GM23338 (cell line): ENCODE results near the gene HNRNPAB. TPM values are rescaled to one million over a fixed set of nuclear protein-coding genes. Genes with fewer than 3 reads are reported as not detected.

Experiments used
- ATAC-seq: fragments of 200-7000 bp; cut with Tn5 transposase; 3 replicates; pipeline ENCODE4 v1.9.1; 2020
- DNase-seq: peaks from one replicate; pipeline ENCODE4 v3.0.0-alpha.2; 2015; ENCODE audit warnings: low spot score
- H2AFZ ChIP-seq: fragments of 200-600 bp; sonication (generic); 2 replicates; pipeline ENCODE4 v1.8.0; 2016; ENCODE audit warnings: antibody characterized with exemption, mild to moderate bottlenecking, moderate library complexity
- H3F3A ChIP-seq: fragments of 200-600 bp; sonication (generic); replicated peaks from 2 replicates; pipeline ENCODE4 v1.8.0; 2017; ENCODE audit warnings: antibody characterized with exemption, mixed run types, low read depth
- H3K27ac ChIP-seq: fragments of 200-600 bp; sonication (generic); 2 replicates; pipeline ENCODE4 v1.6.1; 2016; ENCODE audit warnings: low read depth
- H3K27me3 ChIP-seq: fragments of 200-600 bp; sonication (generic); 2 replicates; pipeline ENCODE4 v1.8.0; 2016; ENCODE audit warnings: mild to moderate bottlenecking, mixed run types, moderate library complexity; ENCODE audit not compliant: insufficient read depth
- H3K36me3 ChIP-seq: fragments of 200-600 bp; sonication (generic); 2 replicates; pipeline ENCODE4 v1.8.0; 2016; ENCODE audit warnings: mild to moderate bottlenecking; ENCODE audit not compliant: insufficient read depth
- H3K4me1 ChIP-seq: fragments of 200-600 bp; sonication (generic); 2 replicates; pipeline ENCODE4 v1.8.0; 2016; ENCODE audit warnings: mild to moderate bottlenecking, moderate library complexity; ENCODE audit not compliant: insufficient read depth
- H3K4me2 ChIP-seq: fragments of 200-600 bp; sonication (generic); 2 replicates; pipeline ENCODE4 v1.7.1; 2017; ENCODE audit warnings: mixed run types
- H3K4me3 ChIP-seq: fragments of 200-600 bp; sonication (generic); 2 replicates; pipeline ENCODE4 v1.6.1; 2016; ENCODE audit warnings: mixed run types
- H3K79me2 ChIP-seq: fragments of 200-600 bp; sonication (generic); replicated peaks from 2 replicates; pipeline ENCODE4 v1.8.0; 2017; ENCODE audit warnings: mild to moderate bottlenecking; ENCODE audit not compliant: insufficient read depth
- H3K9me2 ChIP-seq: fragments of 200-600 bp; sonication (generic); 2 replicates; pipeline ENCODE4 v1.8.0; 2017; ENCODE audit not compliant: insufficient read depth
- H4K20me1 ChIP-seq: fragments of 200-600 bp; sonication (generic); replicated peaks from 2 replicates; pipeline ENCODE4 v1.8.0; 2017; ENCODE audit warnings: mild to moderate bottlenecking; ENCODE audit not compliant: insufficient read depth
- H3K27ac Mint-ChIP-seq: 2 replicates; pipeline ENCODE4 v1.8.0; 2020; ENCODE audit warnings: inconsistent platforms, mild to moderate bottlenecking, moderate library complexity, mixed read lengths
- H3K27me3 Mint-ChIP-seq: 3 replicates; pipeline ENCODE4 v1.8.0; 2022; ENCODE audit warnings: low read depth, mild to moderate bottlenecking, moderate library complexity, mixed read lengths, inconsistent platforms; ENCODE audit not compliant: insufficient read depth, poor library complexity
- H3K36me3 Mint-ChIP-seq: 3 replicates; pipeline ENCODE4 v1.8.0; 2021; ENCODE audit warnings: low read depth, mild to moderate bottlenecking, inconsistent platforms, moderate library complexity, mixed read lengths
- H3K4me1 Mint-ChIP-seq: 3 replicates; pipeline ENCODE4 v1.8.0; 2020; ENCODE audit warnings: mild to moderate bottlenecking, inconsistent platforms, mixed read lengths
- H3K4me3 Mint-ChIP-seq: 3 replicates; pipeline ENCODE4 v1.8.0; 2021; ENCODE audit warnings: moderate library complexity, mild to moderate bottlenecking, inconsistent platforms, mixed read lengths
- H3K9me3 Mint-ChIP-seq: 3 replicates; pipeline ENCODE4 v1.8.0; 2020; ENCODE audit warnings: moderate library complexity, mild to moderate bottlenecking, inconsistent platforms, mixed read lengths
- CREB1 ChIP-seq: fragments of 250-450 bp; sonication (Bioruptor Pico); IDR thresholded peaks from 2 replicates; pipeline ENCODE4 v1.5.0; 2020; ENCODE audit warnings: low read depth, mild to moderate bottlenecking, moderate library complexity
- EZH2 ChIP-seq: fragments of 200-600 bp; sonication (generic); IDR thresholded peaks from one replicate; pipeline ENCODE4 v1.8.0; 2017; ENCODE audit warnings: antibody characterized with exemption, mild to moderate bottlenecking, low read depth; ENCODE audit not compliant: unreplicated experiment
- EZH2phosphoT487 ChIP-seq: fragments of 200-600 bp; sonication (generic); IDR thresholded peaks from one replicate; pipeline ENCODE4 v1.8.1; 2018; ENCODE audit warnings: antibody characterized with exemption; ENCODE audit not compliant: unreplicated experiment
- JUNB ChIP-seq: IDR thresholded peaks from one replicate; pipeline ENCODE4 v1.6.1; 2016; ENCODE audit warnings: antibody characterized with exemption; ENCODE audit not compliant: unreplicated experiment
- ZNF114 ChIP-seq: fragments of 250-450 bp; sonication (Bioruptor Pico); IDR thresholded peaks from 2 replicates; pipeline ENCODE4 v1.5.0; 2020; ENCODE audit warnings: mild to moderate bottlenecking, moderate library complexity
- ZNF331 ChIP-seq: fragments of 250-450 bp; sonication (Bioruptor Pico); IDR thresholded peaks from 2 replicates; pipeline ENCODE4 v1.5.0; 2020; ENCODE audit warnings: low read depth, mild to moderate bottlenecking, moderate library complexity
- polyA plus RNA-seq: library from polyadenylated mRNA; unstranded; fragments of >200 nt; fragmentation: Nextera tagmentation; extraction: Ambion mirVana; gene quantifications from 2 replicates; pipeline ENCODE4 v1.2.1, GENCODE V29; 2016
- total RNA-seq: library from RNA; depleted of rRNA; stranded (reverse); fragments of >200 nt; shearing (Covaris generic); gene quantifications from 2 replicates; pipeline ENCODE4 v1.2.3, GENCODE V29; 2014
- TF ChIP-seq, protein P1 (sequence below), 2 experiments: fragments of 200-600 bp in 1 of 2; sonication (generic) in 1 of 2; conservative IDR thresholded peaks; 2 replicates each; pipeline versions ENCODE4 v1.5.1 to v1.6.1; 2016 to 2017; ENCODE audit warnings: antibody characterized with exemption in 2 of 2, low read depth in 2 of 2, mild to moderate bottlenecking in 2 of 2, moderate library complexity in 1 of 2
- TF ChIP-seq, protein P2 (sequence below): IDR thresholded peaks from 2 replicates; pipeline ENCODE4 v1.6.1; 2016; ENCODE audit warnings: antibody characterized with exemption
- TF ChIP-seq, protein P3 (sequence below): IDR thresholded peaks from one replicate; pipeline ENCODE4 v1.6.1; 2018; ENCODE audit warnings: antibody characterized with exemption; ENCODE audit not compliant: unreplicated experiment

The HNRNPAB gene
- total and polyA plus RNA-seq, 2 experiments from 2014 or later = 304 to 579 TPM

DNA sequence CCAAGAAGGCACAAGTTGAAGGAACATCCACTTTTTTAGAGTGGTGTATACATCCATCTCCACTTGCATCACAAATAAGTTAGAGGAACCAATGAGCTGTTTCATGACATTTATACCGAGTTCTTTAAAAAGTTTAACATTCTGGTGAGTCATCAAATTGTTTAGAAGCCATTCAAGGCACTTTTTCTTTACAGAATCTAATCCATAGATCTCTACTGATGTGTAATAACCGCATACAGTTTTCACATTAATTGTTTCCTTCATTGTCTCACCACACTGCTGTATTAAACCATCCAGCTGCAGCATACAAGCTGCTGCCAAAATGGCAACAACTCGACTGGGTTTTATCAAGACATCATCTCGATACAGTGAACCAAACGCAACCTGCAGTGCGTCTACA, 17.9 kb upstream of the HNRNPAB start (continued):
- TF ChIP-seq, protein P1, sequence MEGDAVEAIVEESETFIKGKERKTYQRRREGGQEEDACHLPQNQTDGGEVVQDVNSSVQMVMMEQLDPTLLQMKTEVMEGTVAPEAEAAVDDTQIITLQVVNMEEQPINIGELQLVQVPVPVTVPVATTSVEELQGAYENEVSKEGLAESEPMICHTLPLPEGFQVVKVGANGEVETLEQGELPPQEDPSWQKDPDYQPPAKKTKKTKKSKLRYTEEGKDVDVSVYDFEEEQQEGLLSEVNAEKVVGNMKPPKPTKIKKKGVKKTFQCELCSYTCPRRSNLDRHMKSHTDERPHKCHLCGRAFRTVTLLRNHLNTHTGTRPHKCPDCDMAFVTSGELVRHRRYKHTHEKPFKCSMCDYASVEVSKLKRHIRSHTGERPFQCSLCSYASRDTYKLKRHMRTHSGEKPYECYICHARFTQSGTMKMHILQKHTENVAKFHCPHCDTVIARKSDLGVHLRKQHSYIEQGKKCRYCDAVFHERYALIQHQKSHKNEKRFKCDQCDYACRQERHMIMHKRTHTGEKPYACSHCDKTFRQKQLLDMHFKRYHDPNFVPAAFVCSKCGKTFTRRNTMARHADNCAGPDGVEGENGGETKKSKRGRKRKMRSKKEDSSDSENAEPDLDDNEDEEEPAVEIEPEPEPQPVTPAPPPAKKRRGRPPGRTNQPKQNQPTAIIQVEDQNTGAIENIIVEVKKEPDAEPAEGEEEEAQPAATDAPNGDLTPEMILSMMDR (conservative IDR thresholded peaks at IDR 0.05; ENCODE audit: low read depth in 2 of 2) = no peak
- TF ChIP-seq ZNF114 (CRISPR knock-in tag) = no peak
- no peak for TF ChIP-seq CREB1 (CRISPR knock-in tag)
- TF ChIP-seq EZH2phosphoT487 = no peak
- TF ChIP-seq, protein P2, sequence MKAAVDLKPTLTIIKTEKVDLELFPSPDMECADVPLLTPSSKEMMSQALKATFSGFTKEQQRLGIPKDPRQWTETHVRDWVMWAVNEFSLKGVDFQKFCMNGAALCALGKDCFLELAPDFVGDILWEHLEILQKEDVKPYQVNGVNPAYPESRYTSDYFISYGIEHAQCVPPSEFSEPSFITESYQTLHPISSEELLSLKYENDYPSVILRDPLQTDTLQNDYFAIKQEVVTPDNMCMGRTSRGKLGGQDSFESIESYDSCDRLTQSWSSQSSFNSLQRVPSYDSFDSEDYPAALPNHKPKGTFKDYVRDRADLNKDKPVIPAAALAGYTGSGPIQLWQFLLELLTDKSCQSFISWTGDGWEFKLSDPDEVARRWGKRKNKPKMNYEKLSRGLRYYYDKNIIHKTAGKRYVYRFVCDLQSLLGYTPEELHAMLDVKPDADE = no peak
- TF ChIP-seq ZNF331 (CRISPR knock-in tag) = no peak
- TF ChIP-seq, protein P3, sequence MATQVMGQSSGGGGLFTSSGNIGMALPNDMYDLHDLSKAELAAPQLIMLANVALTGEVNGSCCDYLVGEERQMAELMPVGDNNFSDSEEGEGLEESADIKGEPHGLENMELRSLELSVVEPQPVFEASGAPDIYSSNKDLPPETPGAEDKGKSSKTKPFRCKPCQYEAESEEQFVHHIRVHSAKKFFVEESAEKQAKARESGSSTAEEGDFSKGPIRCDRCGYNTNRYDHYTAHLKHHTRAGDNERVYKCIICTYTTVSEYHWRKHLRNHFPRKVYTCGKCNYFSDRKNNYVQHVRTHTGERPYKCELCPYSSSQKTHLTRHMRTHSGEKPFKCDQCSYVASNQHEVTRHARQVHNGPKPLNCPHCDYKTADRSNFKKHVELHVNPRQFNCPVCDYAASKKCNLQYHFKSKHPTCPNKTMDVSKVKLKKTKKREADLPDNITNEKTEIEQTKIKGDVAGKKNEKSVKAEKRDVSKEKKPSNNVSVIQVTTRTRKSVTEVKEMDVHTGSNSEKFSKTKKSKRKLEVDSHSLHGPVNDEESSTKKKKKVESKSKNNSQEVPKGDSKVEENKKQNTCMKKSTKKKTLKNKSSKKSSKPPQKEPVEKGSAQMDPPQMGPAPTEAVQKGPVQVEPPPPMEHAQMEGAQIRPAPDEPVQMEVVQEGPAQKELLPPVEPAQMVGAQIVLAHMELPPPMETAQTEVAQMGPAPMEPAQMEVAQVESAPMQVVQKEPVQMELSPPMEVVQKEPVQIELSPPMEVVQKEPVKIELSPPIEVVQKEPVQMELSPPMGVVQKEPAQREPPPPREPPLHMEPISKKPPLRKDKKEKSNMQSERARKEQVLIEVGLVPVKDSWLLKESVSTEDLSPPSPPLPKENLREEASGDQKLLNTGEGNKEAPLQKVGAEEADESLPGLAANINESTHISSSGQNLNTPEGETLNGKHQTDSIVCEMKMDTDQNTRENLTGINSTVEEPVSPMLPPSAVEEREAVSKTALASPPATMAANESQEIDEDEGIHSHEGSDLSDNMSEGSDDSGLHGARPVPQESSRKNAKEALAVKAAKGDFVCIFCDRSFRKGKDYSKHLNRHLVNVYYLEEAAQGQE = no peak
- no peak for TF ChIP-seq EZH2
- no peak for TF ChIP-seq JUNB

DNA sequence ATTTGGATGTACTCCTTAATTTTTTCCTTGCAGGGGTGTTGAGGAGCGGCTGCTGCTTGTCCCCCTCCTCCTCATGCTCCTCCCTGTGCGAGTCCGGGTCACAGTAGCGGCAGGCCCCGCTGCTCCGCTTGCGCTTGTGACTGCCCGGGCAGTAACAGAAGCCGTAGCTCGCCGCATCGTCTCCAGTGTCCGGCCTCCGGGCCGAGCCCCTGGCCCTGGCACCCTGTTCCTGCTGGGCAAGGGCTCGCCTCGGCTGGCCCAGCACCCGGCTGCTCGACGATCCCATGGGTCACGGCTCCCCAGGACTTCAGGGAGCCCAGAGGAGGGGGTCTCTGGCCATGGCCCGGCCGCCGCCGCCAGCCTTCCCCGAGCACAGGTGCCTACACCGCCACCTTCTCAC, 17.3 kb upstream of the HNRNPAB start, which contains the start of gene GMCL2:
TSS of gene GMCL2 (minus strand) at position 358 of the 400 bp plus-strand sequence. CDS start at position 286, 72 bp downstream.
- Histone ChIP-seq H3K4me2 (no peak within 1 kb of the TSS), H3K4me3 (no peak within 1 kb of the TSS), H4K20me1 (no peaks in the 10 kb centered on the region), H3K27ac (no peak within 1 kb of the TSS), H3K9me2 (no peaks in the 10 kb centered on the region), H3K79me2 (no peaks in the 10 kb centered on the region), H3K4me1 (peaks cover 8% of the 10 kb centered on the region), H3K36me3 (no peaks in the 10 kb centered on the region), H3K27me3 (no peaks in the 10 kb centered on the region), H3F3A (no peaks in the 10 kb centered on the region), H2AFZ (0 out of 2 replicates have a peak within 1 kb of the TSS, but pooled peaks have one; percentile 0)
- DNase-seq (no peak), ATAC-seq (peak; percentile 29; the same call in 2 of the 3 replicates)
- H3K36me3 Mint-ChIP-seq = peaks cover 16% of the 10 kb centered on the region
- peaks cover 26% of the 10 kb centered on the region; the same call in 2 of the 3 replicates for H3K9me3 Mint-ChIP-seq
- no peak within 1 kb of the TSS for H3K27ac Mint-ChIP-seq
- no peak within 1 kb of the TSS for H3K4me3 Mint-ChIP-seq
- TF ChIP-seq EZH2 = no peak
- no peak for TF ChIP-seq ZNF114 (CRISPR knock-in tag)
- H3K4me1 Mint-ChIP-seq = peaks cover 6% of the 10 kb centered on the region
- peaks cover 11% of the 10 kb centered on the region for H3K27me3 Mint-ChIP-seq
